ENCODE measurements around the gene HOXA10.
A peak's percentile ranks its signal among the peaks of the same experiment; 100 is the strongest.

The HOXA10 gene

GRCh38 chr7:27157702-27158431, 16.3 kb downstream of the HOXA10 start:
- DNase-seq = no peak

GRCh38 chr7:27156916-27157701, 17.0 kb downstream of the HOXA10 start:
- DNase-seq = no peak

GRCh38 chr7:27156508-27156898, 17.6 kb downstream of the HOXA10 start, which contains the start of gene HOXA7:
HOXA7 (minus strand) TSS chr7:27156675; CDS start chr7:27156545, 130 bp downstream.
- DNase-seq = no peak

GRCh38 chr7:27155816-27156507, 18.2 kb downstream of the HOXA10 start:
- DNase-seq = no peak

- DNase-seq = no peak
Observed at GRCh38 chr7:27154901-27155815, 19.0 kb downstream of the HOXA10 start.

- DNase-seq = no peak
Observed at GRCh38 chr7:27154369-27154768, 19.8 kb downstream of the HOXA10 start.

GRCh38 chr7:27153526-27153925, 20.6 kb downstream of the HOXA10 start:
- no peak for DNase-seq

DNA sequence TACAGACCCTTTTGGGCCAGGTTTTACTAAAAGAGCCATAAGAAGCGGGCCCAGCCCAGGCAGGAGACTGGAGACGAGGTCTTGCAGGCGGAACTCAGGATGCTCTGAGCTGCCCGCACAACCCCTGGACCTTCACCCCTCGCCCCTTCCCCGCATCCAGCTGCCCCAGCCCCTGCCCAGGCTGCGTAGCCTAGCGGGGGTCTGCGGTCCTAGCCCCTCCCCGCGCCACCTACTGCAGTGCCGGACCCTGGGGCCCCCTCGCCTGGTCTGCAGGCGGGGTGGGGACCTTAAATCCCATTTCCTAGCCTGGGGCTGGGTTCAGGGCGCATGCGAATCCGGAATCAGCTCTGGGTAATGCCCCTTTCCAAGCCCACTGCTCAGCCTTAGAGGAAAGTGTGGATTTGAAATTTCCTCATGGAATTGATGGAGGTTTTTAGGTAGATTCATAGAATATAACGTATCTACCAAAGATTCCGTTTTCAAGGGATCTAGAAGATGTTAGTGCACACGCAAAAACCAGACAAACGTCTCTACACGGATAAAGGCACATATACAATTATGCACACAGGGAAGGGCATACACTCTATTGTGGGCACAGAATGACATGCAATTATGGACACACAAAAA, 21.2 kb downstream of the HOXA10 start:
- no peak for DNase-seq

DNA sequence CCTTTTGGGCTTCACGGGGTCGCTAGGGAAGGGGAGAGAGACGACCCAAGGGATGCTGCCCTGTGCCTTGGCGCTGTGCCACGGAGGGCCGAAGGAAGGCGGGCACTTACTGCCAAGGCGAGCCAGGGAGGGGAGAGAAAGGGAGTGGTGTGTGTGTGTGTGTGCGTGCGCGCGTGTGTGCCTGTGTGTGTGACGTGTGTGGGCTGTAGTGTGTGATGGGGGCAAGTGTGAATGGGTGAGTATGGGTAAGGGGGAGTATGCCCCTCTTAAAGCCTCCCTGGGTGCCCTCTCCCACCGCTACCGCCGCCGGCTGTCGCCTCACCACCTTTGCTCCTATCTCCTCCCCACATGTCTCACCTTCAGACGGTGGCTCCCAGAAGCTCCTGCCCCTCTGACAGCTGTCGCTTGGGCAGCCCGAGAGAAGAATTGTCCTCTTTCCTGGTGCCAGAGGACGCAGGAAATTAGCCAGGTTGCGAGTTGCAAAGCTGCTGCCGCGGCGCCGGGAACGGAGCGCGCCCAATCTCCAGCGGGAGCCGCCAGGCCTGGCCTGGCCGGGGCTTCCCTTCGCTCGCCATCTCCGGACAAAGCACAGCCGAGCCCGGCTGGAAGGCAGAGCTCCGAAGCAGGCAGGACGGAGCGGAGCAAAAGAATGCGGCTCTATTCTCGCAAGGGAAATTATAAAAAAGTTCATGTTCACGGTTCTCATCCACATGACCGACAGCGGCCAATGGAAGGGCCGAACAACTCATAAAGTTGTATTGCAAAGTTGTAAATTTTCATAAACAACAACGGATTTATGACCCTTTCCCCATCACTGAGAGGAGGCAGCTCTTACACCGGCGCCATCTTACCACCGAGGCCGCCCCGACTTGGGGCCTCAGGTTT, 21.9 kb downstream of the HOXA10 start, which contains the start of gene HOXA3:
HOXA3 (minus strand) TSS at position 653 of the 885 bp plus-strand sequence. CDS start 41,943 bp downstream, outside the sequence.
- DNase-seq = no peak

DNA sequence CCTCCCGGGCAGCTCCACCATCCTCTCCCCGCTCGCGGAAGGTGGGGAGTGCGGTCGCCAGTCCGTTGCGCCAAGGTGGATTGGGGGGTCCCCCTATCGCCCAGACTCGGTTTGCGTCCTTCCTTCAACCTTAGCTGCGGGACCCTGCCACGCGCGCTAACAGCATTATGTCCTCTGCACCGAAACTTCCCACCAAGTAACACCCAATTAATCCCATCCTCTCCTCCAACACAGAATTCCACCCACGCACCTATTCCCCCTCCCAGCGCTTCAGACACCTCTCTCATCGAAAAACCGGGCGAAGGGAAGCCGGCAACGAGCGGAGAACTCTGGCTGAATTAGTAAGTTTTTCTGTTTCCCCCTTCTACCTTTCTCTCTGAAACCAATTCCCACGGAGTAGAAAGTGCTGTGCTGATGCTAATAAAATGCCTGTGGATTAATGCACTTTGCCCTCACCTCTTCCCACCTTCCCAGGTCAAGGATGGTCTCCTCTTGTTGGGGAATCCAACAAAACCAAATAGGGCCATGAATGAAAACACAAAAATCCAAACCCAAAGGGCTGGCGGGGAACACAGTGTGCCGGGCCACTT, 22.7 kb downstream of the HOXA10 start:
- DNase-seq = no peak

DNA sequence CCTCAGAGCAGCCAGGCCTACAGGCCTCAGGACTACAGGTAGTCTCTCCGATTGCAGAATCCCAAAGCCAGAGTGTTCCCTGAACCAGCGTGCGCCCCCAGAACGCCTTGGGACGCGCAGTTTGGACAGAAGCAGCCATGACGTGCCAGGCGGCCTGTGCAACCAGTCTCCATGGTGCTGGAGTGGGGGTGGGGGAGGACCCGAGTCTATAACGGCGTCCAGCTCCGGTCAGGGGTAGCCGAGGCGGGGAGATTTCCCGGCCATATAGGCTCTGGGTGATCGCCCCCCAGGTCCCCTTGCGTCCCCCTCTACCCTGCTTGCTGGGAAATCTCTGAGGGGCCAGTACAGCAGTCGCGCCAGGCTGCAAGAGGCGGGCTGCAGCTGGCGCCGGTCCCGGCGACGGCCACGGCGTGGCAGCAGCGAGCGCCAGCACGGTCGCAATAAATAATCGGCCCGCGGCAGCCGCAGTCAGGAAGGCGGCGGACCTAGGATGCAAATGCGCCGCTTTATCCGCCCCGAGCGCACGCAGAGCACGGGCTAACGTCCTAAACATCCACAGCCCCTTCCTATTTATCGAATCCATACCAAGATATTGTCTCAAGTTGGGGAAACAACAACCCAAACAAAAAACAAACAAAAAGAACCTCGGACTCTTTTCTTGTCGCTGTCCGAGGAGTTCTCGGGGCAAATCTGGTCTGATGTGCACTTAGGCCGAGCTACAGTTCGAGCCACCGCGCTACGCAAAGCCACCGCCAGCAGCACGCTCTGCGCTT, 23.4 kb downstream of the HOXA10 start:
- DNase-seq = peak in 7 of 58 donors; percentile 2 to 32 (median 7)

- DNase-seq = no peak
Observed at GRCh38 chr7:27149842-27150567, 24.1 kb downstream of the HOXA10 start.

- no peak for DNase-seq
Observed at GRCh38 chr7:27148756-27149641, 25.1 kb downstream of the HOXA10 start.

- DNase-seq = no peak
Observed at GRCh38 chr7:27148031-27148755, 25.9 kb downstream of the HOXA10 start.

Measured in anterior cingulate cortex (tissue), 58 donors.